A673 (cell line): ENCODE measurements around the gene ADTRP.
"Not testable (repeated sequence)": the region's sequence is repeated elsewhere in the genome, so short reads cannot be mapped to it uniquely, and the experiment has no call there.

Source experiments
- EZH2 ChIP-seq: fragments of 200-600 bp; sonication (generic); IDR thresholded peaks from 2 replicates; pipeline ENCODE4 v1.6.1; 2017; ENCODE audit warnings: borderline replicate concordance, low read depth, mild to moderate bottlenecking, mixed read lengths, antibody characterized with exemption, low read length; ENCODE audit not compliant: poor library complexity, severe bottlenecking
- TF ChIP-seq, protein P1 (sequence below): fragments of 300-800, 200-600 bp; sonication (generic); conservative IDR thresholded peaks from 2 replicates; pipeline ENCODE4 v1.5.1; 2017; ENCODE audit warnings: low read depth, mild to moderate bottlenecking, antibody characterized with exemption, low read length, moderate library complexity, mixed read lengths

DNA sequence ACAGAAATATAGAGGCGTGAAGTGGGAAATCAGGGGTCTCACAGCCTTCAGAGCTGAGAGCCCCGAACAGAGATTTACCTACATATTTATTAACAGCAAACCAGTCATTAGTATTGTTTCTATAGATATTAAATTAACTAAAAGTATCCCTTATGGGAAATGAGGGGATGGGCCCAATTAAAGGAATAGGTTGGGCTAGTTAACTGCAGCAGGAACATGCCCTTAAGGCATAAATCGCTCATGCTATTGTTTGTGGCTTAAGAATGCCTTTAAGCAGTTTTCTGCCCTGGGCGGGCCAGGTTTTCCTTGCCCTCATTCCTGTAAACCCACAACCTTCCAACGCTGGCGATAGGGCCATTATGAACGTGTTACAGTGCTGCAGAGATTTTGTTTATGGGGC lies 98.1 kb downstream of the ADTRP start:
- TF ChIP-seq, protein P1, sequence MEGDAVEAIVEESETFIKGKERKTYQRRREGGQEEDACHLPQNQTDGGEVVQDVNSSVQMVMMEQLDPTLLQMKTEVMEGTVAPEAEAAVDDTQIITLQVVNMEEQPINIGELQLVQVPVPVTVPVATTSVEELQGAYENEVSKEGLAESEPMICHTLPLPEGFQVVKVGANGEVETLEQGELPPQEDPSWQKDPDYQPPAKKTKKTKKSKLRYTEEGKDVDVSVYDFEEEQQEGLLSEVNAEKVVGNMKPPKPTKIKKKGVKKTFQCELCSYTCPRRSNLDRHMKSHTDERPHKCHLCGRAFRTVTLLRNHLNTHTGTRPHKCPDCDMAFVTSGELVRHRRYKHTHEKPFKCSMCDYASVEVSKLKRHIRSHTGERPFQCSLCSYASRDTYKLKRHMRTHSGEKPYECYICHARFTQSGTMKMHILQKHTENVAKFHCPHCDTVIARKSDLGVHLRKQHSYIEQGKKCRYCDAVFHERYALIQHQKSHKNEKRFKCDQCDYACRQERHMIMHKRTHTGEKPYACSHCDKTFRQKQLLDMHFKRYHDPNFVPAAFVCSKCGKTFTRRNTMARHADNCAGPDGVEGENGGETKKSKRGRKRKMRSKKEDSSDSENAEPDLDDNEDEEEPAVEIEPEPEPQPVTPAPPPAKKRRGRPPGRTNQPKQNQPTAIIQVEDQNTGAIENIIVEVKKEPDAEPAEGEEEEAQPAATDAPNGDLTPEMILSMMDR = not testable (repeated sequence)
- TF ChIP-seq EZH2 = not testable (repeated sequence)
